Fibroblast of skin of left biceps (primary cell): ENCODE results near the gene OR51S1.
"Not testable (repeated sequence)": the region's sequence is repeated elsewhere in the genome, so short reads cannot be mapped to it uniquely, and the experiment has no call there.

Experiments
- DNase-seq, 2 experiments: peaks; one replicate each; pipeline ENCODE4 v3.0.0-alpha.2; 2013; ENCODE audit warnings: low read depth in 2 of 2

Gene OR51S1

DNA sequence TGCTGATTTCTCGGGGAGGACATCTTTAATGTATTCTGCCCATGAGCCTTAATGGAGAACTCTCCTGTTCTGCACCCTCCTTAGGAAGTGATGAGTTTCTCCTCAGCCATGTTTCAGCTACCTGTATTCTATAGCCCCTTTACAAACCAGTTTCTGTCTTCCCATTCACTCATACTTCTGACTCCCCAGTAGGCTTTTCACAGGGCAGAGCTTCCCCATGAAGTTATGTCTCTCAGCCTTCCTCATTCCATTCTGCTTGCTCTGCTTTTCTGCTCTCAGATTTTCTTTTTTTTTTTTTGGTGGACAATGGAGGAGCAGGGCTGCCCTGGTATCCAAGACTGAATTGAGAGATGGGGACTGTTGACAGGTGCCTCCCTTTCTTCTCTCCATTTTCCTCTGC, 40.5 kb downstream of the OR51S1 start:
- no peak for DNase-seq

GRCh38 chr11:4804280-4804679, 44.7 kb downstream of the OR51S1 start, which contains the start of gene OR52R1:
Gene OR52R1 (minus strand): TSS chr11:4804380. CDS start chr11:4804380, 0 bp downstream.
- DNase-seq, result no peak

GRCh38 chr11:4801316-4801715, 47.7 kb downstream of the OR51S1 start:
- not testable (repeated sequence) for DNase-seq

DNA sequence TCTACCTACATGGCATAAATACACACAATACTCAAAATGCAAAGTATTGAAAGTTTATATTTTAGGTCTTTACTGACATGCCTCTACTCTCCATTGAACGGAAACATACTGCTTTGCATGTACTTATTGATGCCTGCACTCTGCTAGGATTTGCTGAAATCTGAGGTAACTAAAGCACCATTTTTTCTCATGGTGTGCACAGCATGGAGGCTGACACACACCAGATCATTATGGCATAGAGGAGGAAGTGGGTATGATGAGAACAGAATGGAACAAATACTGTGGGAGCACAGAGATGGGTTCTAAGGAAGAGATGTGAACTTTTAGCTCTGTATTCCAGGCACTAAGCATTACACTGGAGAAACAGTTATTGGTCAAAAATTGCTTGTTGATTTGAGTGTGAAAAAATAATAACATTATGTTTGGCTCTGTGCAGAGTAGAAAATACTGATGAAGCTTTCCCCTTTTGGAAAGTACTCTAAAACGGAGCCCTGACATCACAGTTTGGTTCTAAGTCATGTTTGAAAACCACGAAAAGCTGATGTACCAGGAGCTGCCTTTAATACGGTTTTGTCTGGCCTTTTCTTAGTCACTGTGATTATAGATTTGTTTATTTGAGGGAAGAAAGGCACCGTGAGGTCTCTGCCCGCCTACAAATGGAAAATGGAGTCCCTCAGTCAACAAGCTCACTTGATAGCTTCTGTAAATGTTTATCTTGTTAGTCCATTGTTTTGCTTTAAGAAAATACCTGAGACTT, 50.4 kb downstream of the OR51S1 start:
- DNase-seq, result no peak
